GM21381 (cell line): ENCODE results near the gene GMPR2.

ENCODE experiments used
- ATAC-seq: cut with Tn5 transposase; IDR thresholded peaks from one replicate; pipeline ENCODE4 v1.9.1; 2021; ENCODE audit warnings: mild to moderate bottlenecking, moderate library complexity; ENCODE audit not compliant: unreplicated experiment

The GMPR2 gene

GRCh38 chr14:24249230-24250021 lies 16.7 kb downstream of the GMPR2 start:
- ATAC-seq = no peak

- no peak for ATAC-seq
Observed at GRCh38 chr14:24250354-24250753, 17.6 kb downstream of the GMPR2 start.

DNA sequence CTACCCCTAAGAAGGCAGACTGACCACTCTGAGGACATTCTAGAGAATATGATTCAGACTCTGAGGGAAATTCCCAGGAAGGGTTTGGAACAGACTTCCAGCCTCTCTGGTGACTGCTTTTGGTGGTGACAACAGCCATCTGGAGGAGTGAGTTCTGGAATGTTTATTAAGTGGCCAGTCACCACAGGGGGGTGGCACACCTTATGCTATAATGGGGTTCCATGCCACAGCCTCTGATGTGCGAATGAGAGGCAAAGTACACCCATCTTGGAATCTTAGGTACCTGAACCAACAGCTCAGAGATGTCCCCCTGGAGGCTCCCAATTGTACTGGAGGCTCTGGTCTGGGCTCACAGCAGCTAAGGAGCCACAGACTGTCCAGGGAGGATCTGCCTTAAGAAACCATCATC lies 19.2 kb downstream of the GMPR2 start:
- ATAC-seq = no peak

DNA sequence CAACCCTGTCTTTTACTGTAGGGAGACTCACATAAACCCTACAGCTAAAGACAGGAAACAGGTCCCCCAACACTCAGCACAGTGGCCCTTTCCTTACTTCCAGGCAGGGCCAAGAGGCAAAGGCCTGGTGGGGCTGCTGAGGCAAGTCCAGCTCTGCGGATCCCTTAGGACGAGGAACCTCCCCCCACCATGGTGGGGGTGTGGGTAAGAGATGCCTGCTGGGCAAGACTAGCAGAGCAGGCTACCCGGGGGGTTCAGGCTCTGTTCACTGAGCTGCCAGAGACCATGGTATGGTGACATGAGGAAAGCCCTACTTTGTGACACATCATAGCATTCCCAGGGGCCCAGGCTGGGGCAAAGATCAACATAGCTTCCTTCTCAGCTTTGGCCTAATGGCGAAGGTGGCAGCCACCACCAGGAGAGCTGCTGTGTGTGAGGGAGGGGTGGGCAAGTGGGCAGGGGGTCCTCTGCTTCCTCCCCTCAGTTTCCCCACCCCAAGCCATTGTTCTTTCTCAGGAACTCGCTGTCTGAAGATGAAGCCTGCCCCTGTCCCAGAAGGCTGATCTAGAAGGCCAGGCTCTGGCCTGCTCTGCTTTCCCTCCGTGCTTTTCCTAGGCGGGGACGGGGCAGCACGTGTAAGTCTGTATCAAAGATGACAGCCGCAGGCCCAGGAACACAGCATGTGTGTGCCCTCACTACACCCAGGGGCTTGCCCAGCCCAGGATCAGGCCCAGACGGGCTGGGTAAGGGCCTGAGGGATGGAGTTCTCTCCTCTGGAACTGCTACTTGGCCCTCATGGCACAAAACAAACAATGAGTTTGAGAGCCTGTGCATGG lies 19.8 kb downstream of the GMPR2 start:
- ATAC-seq = no peak

- no peak for ATAC-seq
Observed at GRCh38 chr14:24253936-24254335, 21.2 kb downstream of the GMPR2 start.

- no peak for ATAC-seq
Observed at GRCh38 chr14:24254630-24255392, 22.1 kb downstream of the GMPR2 start.

DNA sequence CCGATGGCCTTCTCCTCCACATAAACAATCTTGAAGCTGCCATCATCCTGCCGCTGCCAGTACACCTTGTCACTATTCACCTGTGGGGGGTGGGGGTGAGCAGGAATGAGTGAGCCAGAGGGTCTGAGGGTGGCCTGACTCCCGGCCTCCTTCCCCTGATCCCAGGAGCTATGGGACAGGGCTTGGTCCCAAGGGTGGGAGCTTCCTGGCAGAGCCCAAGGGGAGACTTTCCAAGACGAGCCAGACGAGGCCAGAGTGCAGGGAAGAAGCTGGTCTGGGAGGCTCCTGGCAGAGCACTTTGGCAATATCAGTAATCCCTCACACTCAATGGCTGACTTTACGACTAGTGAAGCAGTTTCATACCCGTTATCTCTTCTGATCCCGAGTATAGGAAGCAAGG lies 22.7 kb downstream of the GMPR2 start:
- ATAC-seq = no peak

DNA sequence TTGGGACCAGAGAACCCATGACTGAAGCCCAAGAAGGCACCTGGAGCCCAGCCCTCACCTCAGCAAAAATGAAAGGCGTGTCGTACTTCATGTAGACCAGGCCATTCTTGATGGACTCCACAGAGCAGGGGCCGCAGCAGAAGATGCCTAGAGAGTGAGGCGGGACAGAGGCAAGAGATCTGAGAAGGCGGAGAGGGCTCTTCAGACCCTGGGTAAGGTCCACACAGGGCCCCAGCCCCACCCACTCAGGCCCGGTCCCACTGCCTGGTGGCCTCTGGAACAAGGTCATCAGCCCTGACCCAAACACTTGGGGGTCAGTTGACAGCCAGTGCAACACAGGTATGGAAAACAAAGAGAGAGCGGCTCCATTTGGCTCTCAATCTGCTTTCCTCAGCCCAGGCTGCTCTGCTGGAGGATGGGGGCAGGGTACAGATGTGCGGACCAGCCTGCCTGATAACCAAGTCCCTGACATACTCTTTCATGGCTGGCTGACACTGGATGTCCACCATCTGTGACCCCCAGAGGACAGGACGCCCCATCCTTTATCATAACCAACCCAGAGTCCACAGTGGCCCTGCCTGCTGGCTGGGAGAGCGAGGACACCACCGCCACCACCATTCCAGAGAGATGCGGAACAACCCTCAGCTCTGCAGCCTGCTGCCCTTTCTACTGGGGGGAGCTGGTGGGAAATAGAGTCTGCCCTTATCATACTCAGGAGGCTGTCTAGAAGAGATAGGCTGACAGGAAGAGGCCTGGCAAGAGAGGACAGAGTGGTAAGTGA lies 23.4 kb downstream of the GMPR2 start:
- no peak for ATAC-seq

DNA sequence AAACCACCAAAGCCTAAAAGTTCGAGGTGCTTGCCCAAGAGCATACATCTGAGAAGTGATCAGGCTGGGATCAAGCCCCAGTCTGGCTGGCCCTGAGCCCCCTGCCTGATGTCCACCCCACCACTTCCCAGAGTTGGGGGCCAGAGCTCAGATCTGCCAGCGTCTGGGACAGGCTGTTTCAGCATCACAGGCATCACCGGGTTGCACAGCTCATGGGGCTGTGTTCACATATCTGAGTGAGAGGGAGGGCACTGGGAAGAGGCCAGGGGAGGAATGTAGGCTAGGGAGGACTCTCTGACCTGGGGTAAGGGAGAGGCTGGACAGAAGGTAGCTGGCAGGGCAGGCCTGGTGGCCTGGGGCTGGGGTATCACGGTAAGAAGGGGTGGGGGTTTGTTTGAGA lies 24.2 kb downstream of the GMPR2 start:
- ATAC-seq = no peak

- no peak for ATAC-seq
Observed at GRCh38 chr14:24258119-24258518, 25.4 kb downstream of the GMPR2 start.

GRCh38 chr14:24258548-24259265 lies 26.0 kb downstream of the GMPR2 start:
- no peak for ATAC-seq

- no peak for ATAC-seq
Observed at GRCh38 chr14:24259282-24260025, 26.7 kb downstream of the GMPR2 start.

DNA sequence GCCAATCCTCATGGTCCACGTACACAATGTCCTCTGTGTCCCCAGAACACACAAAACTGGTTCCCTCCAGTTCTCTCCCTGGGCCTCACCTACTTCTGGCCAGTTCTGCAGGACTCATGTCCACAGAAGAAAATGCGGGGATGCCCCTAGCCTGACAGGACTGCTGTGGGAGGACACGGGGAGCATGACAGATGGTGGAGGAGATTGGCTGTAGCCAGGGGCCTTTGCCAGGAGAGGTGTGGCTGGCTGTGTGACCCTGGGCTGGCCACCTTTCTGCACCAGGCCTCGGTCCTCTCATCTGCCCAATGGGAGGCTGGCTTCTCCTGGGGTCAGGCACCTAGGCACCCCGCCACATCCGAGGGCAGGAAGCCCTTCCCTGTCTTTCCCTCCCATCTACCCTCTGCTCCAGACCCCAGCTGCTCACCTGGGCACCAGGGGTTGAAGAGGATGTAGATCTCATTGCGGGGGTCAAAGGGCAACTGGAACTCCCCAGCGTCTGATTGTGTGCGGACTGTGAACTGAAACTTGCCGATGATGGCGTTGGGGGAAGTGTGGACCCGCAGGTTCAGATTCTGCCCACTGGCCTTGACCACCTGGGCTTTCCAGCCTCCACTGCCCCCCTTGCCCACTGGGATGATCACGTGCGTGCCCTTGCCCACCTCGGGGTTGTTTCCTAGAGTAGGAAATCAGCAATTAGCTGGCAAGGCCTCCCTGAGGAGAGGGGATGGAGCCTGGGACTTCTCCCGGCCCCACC lies 27.5 kb downstream of the GMPR2 start:
- ATAC-seq = no peak

- no peak for ATAC-seq
Observed at GRCh38 chr14:24260780-24261157, 28.0 kb downstream of the GMPR2 start.

DNA sequence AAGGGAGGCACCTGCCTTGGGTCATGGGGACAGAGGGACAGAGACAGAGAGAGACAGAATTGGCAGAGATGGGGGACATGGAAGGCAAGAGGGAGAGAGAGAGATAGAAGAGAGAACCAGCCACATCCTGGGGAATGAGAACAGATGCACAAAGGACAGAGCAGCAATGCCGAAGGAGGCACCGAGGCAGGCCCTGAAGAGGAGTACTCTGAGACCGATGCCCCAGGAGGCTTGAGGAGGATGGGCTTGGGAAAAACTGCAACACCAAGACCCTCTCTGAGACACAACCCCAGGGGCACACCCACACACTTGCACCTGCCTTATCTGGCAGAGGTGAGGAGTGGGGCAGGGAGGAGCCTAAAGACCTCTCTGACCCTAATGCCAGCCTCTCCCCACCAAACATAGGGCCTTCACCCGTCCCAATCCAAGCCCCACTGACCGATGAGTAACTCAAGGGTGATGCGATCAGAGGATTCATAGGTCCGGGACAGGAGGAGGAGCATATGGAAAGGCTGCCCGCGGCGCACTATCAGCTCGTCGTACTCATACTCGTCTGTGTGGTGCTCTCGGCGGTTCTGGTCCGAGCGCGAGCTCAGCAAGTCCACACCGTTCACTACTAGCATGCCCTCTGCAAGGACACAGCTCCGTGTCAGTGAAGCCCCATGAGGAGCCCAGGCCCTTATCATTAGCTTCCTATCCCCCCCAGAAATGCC lies 28.7 kb downstream of the GMPR2 start:
- ATAC-seq = no peak

DNA sequence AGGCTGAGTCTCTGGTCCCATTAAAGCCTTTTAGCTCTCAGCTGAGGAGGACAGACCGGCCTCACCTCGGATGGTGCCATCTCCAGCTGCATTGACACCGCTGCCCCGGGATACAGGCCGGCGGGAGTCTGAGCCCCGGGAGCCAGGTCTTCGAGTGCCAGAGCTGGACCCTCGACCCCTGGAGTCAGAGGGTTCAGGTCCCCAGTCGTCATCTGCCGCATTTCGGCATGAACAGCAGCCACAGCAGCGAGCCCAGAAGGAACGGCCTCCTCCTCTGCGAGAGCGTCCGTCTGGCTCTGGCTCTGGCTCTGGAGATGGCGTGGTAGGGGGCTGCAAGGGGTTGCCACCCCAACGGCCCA lies 29.2 kb downstream of the GMPR2 start:
- ATAC-seq = no peak

DNA sequence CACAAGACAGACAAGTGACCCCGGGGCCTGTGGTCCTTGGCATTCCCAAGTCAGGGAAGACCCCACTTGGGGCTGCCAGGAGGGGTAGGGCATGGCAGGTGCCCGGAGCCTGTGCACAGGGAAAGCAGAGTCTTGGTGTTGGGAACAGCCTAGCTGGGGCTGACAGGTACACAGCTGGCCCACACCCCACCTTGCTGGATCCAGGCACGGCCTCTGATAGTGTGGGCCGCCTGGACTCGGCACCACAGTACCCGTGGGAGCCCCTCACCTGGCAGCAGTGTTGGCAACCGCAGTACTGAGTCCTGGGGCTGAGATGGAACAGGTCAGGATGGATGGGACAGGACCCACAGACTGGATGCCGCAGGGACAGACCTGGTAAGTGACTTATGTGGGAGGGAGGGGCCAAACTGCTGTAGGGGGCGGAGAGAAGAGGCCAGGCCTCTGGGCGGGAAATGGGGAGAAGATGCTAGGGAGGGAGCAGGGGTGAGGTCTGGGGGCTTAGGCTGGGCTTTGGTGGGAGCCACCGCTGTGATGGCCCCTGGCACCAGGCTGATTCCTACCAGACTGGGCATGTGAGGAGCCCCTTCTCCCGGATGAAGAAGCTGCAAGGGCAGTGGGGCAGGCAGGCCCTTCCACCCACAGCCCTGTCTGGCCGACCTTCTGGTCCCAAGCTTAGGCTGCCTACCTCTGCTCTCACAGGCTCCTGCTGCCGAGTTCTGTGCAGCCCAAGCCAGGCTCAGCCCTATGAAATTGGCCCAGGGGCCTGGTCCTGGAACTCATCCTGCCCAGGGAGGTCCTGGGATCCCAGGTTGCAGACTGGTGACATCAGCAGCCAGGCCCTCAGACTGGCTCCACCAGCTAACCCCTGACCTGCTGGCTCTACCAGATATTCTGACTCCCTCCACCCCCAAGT lies 30.3 kb downstream of the GMPR2 start, which contains the start of gene TGM1:
Gene TGM1 (minus strand): TSS at position 357 of the 913 bp plus-strand sequence. CDS start 825 bp downstream, outside the sequence.
- no peak for ATAC-seq
